HCT116 (cell line): ENCODE results near the gene LHPP.

Experiments
- CEBPB ChIP-seq: IDR thresholded peaks from 2 replicates; pipeline ENCODE4 v1.6.1; 2012; ENCODE audit warnings: low read depth
- CTCF ChIP-seq, 3 experiments: fragments of 200-600 bp in 1 of 3; sonication (generic) in 1 of 3; IDR thresholded peaks in 2 of 3; conservative IDR thresholded peaks in 1 of 3; 2 replicates each; pipeline ENCODE4 v1.5.1; 2012 to 2017; ENCODE audit warnings: low read depth in 2 of 3, low read length in 2 of 3, antibody characterized with exemption in 1 of 3, borderline replicate concordance in 1 of 3, control low read depth in 1 of 3, mild to moderate bottlenecking in 1 of 3, mixed read lengths in 1 of 3, mixed run types in 1 of 3, moderate library complexity in 1 of 3; ENCODE audit not compliant: insufficient read depth in 1 of 3
- EGR1 ChIP-seq: IDR thresholded peaks from 2 replicates; pipeline ENCODE4 v1.6.1; 2012; ENCODE audit warnings: low read depth
- ELF1 ChIP-seq: IDR thresholded peaks from 2 replicates; pipeline ENCODE4 v1.6.1; 2012; ENCODE audit warnings: low read depth, borderline replicate concordance
- EZH2 ChIP-seq: fragments of 200-600 bp; sonication (generic); IDR thresholded peaks from 2 replicates; pipeline ENCODE4 v1.6.1; 2017; ENCODE audit warnings: antibody characterized with exemption, mixed run types
- EZH2phosphoT487 ChIP-seq: fragments of 200-600 bp; IDR thresholded peaks from 2 replicates; pipeline ENCODE4 v1.6.1; 2018; ENCODE audit warnings: antibody characterized with exemption, borderline replicate concordance
- JUND ChIP-seq: IDR thresholded peaks from 2 replicates; pipeline ENCODE4 v1.6.1; 2012
- MAX ChIP-seq: IDR thresholded peaks from 2 replicates; pipeline ENCODE4 v1.6.1; 2012
- POLR2A ChIP-seq: IDR thresholded peaks from 2 replicates; pipeline ENCODE4 v1.7.0; 2011; ENCODE audit warnings: borderline replicate concordance; ENCODE audit not compliant: insufficient read depth, insufficient read length; ENCODE audit errors: extremely low read depth
- POLR2AphosphoS5 ChIP-seq: IDR thresholded peaks from 2 replicates; pipeline ENCODE4 v1.6.1; 2011; ENCODE audit warnings: mild to moderate bottlenecking, low read depth, low read length, moderate library complexity
- RAD21 ChIP-seq: IDR thresholded peaks from 2 replicates; pipeline ENCODE4 v1.6.1; 2012; ENCODE audit warnings: low read depth, mild to moderate bottlenecking
- SP1 ChIP-seq: IDR thresholded peaks from 2 replicates; pipeline ENCODE4 v1.6.1; 2012; ENCODE audit warnings: low read depth
- ZFX ChIP-seq: fragments of 450-650 bp; IDR thresholded peaks from 2 replicates; pipeline ENCODE4 v1.6.1; 2017
- ZNF274 ChIP-seq: fragments of 200-500 bp; sonication (Bioruptor generic); IDR thresholded peaks from 2 replicates; pipeline ENCODE4 v1.6.1; 2014; ENCODE audit warnings: mild to moderate bottlenecking, low read depth, low read length, inconsistent platforms

GRCh38 chr10:124578231-124579010 lies 116.8 kb downstream of the LHPP start:
- TF ChIP-seq CTCF (IDR thresholded peaks at IDR 0.05 in 2 of 3, conservative IDR thresholded peaks at IDR 0.05 in 1 of 3; ENCODE audit: borderline replicate concordance in 1 of 3, insufficient read depth in 1 of 3, low read depth in 2 of 3, low read length in 2 of 3) (no peak), ELF1 (no peak), POLR2A (no peak), MAX (no peak), ZNF274 (no peak), RAD21 (no peak), SP1 (no peak), CEBPB (no peak), EZH2 (no peak), ZFX (no peak), JUND (no peak), POLR2AphosphoS5 (no peak), EZH2phosphoT487 (no peak), EGR1 (no peak)
